Liver (tissue), 9 donors: ENCODE data around the gene ALDH1L1. TPM values are rescaled to one million over a fixed set of nuclear protein-coding genes. Genes with fewer than 3 reads are reported as not detected.

Experiments
- DNase-seq: peaks from one replicate; pipeline ENCODE4 v3.0.0-alpha.2; 2017; ENCODE audit warnings: low spot score
- H3K27ac ChIP-seq, 2 donors: one replicate each; pipeline ENCODE4 v1.7.0; 2013; ENCODE audit warnings: inconsistent platforms in 2 of 2, low read length in 2 of 2, control low read depth in 1 of 2, low read depth in 1 of 2, mild to moderate bottlenecking in 1 of 2
- H3K27me3 ChIP-seq, 4 donors: one replicate each; pipeline versions ENCODE4 v1.6.1 to v1.7.0; 2013; ENCODE audit warnings: low read length in 3 of 4, inconsistent platforms in 1 of 4, mild to moderate bottlenecking in 1 of 4, moderate library complexity in 1 of 4; ENCODE audit not compliant: control insufficient read depth in 4 of 4, insufficient read depth in 4 of 4
- H3K36me3 ChIP-seq, 4 donors: one replicate each; pipeline versions ENCODE4 v1.6.1 to v1.7.0; 2013; ENCODE audit warnings: low read length in 3 of 4, mild to moderate bottlenecking in 3 of 4, low read depth in 1 of 4, moderate library complexity in 1 of 4; ENCODE audit not compliant: control insufficient read depth in 4 of 4, insufficient read depth in 3 of 4
- H3K4me1 ChIP-seq, 4 donors: one replicate each; pipeline versions ENCODE4 v1.6.1 to v1.7.0; 2013; ENCODE audit warnings: low read length in 3 of 4, mild to moderate bottlenecking in 3 of 4, moderate library complexity in 1 of 4; ENCODE audit not compliant: control insufficient read depth in 4 of 4, insufficient read depth in 4 of 4
- H3K4me3 ChIP-seq, 3 donors: one replicate each; pipeline versions ENCODE4 v1.6.1 to v1.7.0; 2013; ENCODE audit warnings: low read length in 3 of 3, control low read depth in 1 of 3, low read depth in 1 of 3, mild to moderate bottlenecking in 1 of 3
- H3K9ac ChIP-seq, 2 donors: one replicate each; pipeline ENCODE4 v1.7.0; 2013; ENCODE audit warnings: low read length in 2 of 2, mild to moderate bottlenecking in 2 of 2, moderate library complexity in 2 of 2, control low read depth in 1 of 2, low read depth in 1 of 2
- H3K9me3 ChIP-seq, 4 donors: one replicate each; pipeline versions ENCODE4 v1.6.1 to v1.7.0; 2013; ENCODE audit warnings: low read length in 3 of 4; ENCODE audit not compliant: control insufficient read depth in 4 of 4
- EGR1 ChIP-seq, 2 donors: IDR thresholded peaks; 2 replicates each; pipeline ENCODE4 v1.6.1; 2016 to 2018; ENCODE audit warnings: antibody characterized with exemption in 2 of 2, low read depth in 2 of 2
- FOXA1 ChIP-seq: IDR thresholded peaks from 2 replicates; pipeline ENCODE4 v1.6.1; 2016; ENCODE audit warnings: antibody characterized with exemption
- FOXA2 ChIP-seq: IDR thresholded peaks from 2 replicates; pipeline ENCODE4 v1.6.1; 2016; ENCODE audit warnings: antibody characterized with exemption
- GABPA ChIP-seq, 2 donors: IDR thresholded peaks in 1 of 2; conservative IDR thresholded peaks in 1 of 2; 2 replicates each; pipeline ENCODE4 v1.6.1; 2016; ENCODE audit warnings: antibody characterized with exemption in 2 of 2, mild to moderate bottlenecking in 1 of 2, moderate library complexity in 1 of 2
- HNF4A ChIP-seq, 2 donors: conservative IDR thresholded peaks; 2 replicates each; pipeline ENCODE4 v1.6.1; 2016; ENCODE audit warnings: antibody characterized with exemption in 2 of 2, mild to moderate bottlenecking in 2 of 2
- HNF4G ChIP-seq: IDR thresholded peaks from 2 replicates; pipeline ENCODE4 v1.6.1; 2016; ENCODE audit warnings: antibody characterized with exemption
- JUND ChIP-seq, 2 donors: IDR thresholded peaks; 2 replicates each; pipeline ENCODE4 v1.6.1; 2016; ENCODE audit warnings: antibody characterized with exemption in 2 of 2
- NR2F2 ChIP-seq: IDR thresholded peaks from 2 replicates; pipeline ENCODE4 v1.6.1; 2016; ENCODE audit warnings: antibody characterized with exemption
- RAD21 ChIP-seq, 2 donors: IDR thresholded peaks; 2 replicates each; pipeline ENCODE4 v1.6.1; 2016; ENCODE audit warnings: antibody characterized with exemption in 2 of 2, mild to moderate bottlenecking in 2 of 2
- RXRA ChIP-seq, 2 donors: IDR thresholded peaks; 2 replicates each; pipeline ENCODE4 v1.6.1; 2017 to 2018; ENCODE audit warnings: antibody characterized with exemption in 2 of 2, mild to moderate bottlenecking in 1 of 2
- SP1 ChIP-seq: IDR thresholded peaks from 2 replicates; pipeline ENCODE4 v1.6.1; 2018; ENCODE audit warnings: antibody characterized with exemption, mild to moderate bottlenecking
- TAF1 ChIP-seq: conservative IDR thresholded peaks from 2 replicates; pipeline ENCODE4 v1.6.1; 2016; ENCODE audit warnings: antibody characterized with exemption, mild to moderate bottlenecking
- YY1 ChIP-seq: IDR thresholded peaks from 2 replicates; pipeline ENCODE4 v1.6.1; 2016; ENCODE audit warnings: antibody characterized with exemption, mild to moderate bottlenecking
- WGBS: extraction: QIAGEN DNeasy Blood & Tissue Kit; methylation state at CpG from one replicate; pipeline ENCODE4 v1.1.7; 2013; 5-methylcytosine and 5-hydroxymethylcytosine counted together
- polyA plus RNA-seq, 2 donors: library from polyadenylated mRNA; stranded (reverse) in 1 of 2; unstranded in 1 of 2; fragments of 200-250 nt in 1 of 2; fragments of >200 nt in 1 of 2; fragmentation: Nextera tagmentation in 1 of 2; extraction: Ambion mirVana in 1 of 2; gene quantifications; one replicate each; pipeline versions ENCODE4 v1.2.1 to v1.2.3, GENCODE V29; 2013 to 2015
- total RNA-seq, 2 donors: library from RNA; depleted of rRNA; stranded (reverse); fragments of >200 nt; gene quantifications; one replicate each; pipeline ENCODE4 v1.2.3, GENCODE V29; 2014
- TF ChIP-seq, protein P1 (sequence below): IDR thresholded peaks from 2 replicates; pipeline ENCODE4 v1.6.1; 2016; ENCODE audit warnings: antibody characterized with exemption, mild to moderate bottlenecking
- TF ChIP-seq, protein P2 (sequence below): fragments of 150-350 bp; IDR thresholded peaks from 2 replicates; pipeline ENCODE4 v1.5.1; 2017; ENCODE audit warnings: improper control_type of control experiment, low read depth, low read length; ENCODE audit not compliant: missing input control
- TF ChIP-seq, protein P3 (sequence below): IDR thresholded peaks from 2 replicates; pipeline ENCODE4 v1.6.1; 2016; ENCODE audit warnings: antibody characterized with exemption
- TF ChIP-seq, protein P4 (sequence below): IDR thresholded peaks from 2 replicates; pipeline ENCODE4 v1.6.1; 2016; ENCODE audit warnings: antibody characterized with exemption
- TF ChIP-seq, protein P5 (sequence below): IDR thresholded peaks from 2 replicates; pipeline ENCODE4 v1.6.1; 2016; ENCODE audit warnings: antibody characterized with exemption
- donor health status: healthy.
- donor health status: healthy.
- donor health status: healthy.
- donor health status: healthy.
- donor health status: healthy.

Gene ALDH1L1
- total and polyA plus RNA-seq, 4 donors, result 46.7 to 234 (median 147) TPM

DNA sequence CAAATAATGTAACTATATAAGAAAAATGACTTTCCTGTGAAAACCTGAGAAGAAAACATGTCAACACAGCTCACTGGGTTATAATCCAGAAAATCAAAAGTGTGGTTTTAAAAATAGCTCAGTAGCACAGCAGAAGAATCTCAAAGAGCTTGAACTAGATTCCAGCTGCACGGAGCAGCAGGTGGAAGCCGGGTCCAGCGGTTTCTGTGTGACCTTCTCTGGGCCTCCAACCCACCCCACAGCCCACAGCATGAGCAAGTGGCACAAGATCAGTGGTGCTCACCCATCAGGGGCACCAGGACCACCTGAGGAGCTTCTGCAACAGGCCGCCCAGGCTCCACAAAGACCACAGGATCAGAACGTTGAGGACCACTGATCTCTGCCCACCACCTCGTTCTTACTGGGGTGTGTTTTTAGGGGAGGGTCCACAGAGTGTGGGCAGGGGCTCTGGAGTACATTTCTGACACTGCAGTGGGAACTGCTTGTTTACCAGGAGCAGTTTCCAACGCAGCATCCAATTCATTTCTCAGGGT, 119.7 kb downstream of the ALDH1L1 start:
- Histone ChIP-seq H3K9me3 (no peaks in the 10 kb centered on the region), H3K9ac (no peak overlapping the region), H3K36me3 (no peaks in the 10 kb centered on the region), H3K4me3 (no peak overlapping the region), H3K4me1 (no peaks in the 10 kb centered on the region), H3K27me3 (no peaks in the 10 kb centered on the region), H3K27ac (no peak overlapping the region)
- DNase-seq, result no peak
- 95% methylated on average over 7 of the region's 7 CpGs for WGBS
- TF ChIP-seq GABPA (IDR thresholded peaks at IDR 0.05 in 1 of 2, conservative IDR thresholded peaks at IDR 0.05 in 1 of 2) (no peak), TAF1 (no peak)
- TF ChIP-seq, protein P1, sequence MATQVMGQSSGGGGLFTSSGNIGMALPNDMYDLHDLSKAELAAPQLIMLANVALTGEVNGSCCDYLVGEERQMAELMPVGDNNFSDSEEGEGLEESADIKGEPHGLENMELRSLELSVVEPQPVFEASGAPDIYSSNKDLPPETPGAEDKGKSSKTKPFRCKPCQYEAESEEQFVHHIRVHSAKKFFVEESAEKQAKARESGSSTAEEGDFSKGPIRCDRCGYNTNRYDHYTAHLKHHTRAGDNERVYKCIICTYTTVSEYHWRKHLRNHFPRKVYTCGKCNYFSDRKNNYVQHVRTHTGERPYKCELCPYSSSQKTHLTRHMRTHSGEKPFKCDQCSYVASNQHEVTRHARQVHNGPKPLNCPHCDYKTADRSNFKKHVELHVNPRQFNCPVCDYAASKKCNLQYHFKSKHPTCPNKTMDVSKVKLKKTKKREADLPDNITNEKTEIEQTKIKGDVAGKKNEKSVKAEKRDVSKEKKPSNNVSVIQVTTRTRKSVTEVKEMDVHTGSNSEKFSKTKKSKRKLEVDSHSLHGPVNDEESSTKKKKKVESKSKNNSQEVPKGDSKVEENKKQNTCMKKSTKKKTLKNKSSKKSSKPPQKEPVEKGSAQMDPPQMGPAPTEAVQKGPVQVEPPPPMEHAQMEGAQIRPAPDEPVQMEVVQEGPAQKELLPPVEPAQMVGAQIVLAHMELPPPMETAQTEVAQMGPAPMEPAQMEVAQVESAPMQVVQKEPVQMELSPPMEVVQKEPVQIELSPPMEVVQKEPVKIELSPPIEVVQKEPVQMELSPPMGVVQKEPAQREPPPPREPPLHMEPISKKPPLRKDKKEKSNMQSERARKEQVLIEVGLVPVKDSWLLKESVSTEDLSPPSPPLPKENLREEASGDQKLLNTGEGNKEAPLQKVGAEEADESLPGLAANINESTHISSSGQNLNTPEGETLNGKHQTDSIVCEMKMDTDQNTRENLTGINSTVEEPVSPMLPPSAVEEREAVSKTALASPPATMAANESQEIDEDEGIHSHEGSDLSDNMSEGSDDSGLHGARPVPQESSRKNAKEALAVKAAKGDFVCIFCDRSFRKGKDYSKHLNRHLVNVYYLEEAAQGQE, result no peak
- TF ChIP-seq, protein P2, sequence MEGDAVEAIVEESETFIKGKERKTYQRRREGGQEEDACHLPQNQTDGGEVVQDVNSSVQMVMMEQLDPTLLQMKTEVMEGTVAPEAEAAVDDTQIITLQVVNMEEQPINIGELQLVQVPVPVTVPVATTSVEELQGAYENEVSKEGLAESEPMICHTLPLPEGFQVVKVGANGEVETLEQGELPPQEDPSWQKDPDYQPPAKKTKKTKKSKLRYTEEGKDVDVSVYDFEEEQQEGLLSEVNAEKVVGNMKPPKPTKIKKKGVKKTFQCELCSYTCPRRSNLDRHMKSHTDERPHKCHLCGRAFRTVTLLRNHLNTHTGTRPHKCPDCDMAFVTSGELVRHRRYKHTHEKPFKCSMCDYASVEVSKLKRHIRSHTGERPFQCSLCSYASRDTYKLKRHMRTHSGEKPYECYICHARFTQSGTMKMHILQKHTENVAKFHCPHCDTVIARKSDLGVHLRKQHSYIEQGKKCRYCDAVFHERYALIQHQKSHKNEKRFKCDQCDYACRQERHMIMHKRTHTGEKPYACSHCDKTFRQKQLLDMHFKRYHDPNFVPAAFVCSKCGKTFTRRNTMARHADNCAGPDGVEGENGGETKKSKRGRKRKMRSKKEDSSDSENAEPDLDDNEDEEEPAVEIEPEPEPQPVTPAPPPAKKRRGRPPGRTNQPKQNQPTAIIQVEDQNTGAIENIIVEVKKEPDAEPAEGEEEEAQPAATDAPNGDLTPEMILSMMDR, result no peak

DNA sequence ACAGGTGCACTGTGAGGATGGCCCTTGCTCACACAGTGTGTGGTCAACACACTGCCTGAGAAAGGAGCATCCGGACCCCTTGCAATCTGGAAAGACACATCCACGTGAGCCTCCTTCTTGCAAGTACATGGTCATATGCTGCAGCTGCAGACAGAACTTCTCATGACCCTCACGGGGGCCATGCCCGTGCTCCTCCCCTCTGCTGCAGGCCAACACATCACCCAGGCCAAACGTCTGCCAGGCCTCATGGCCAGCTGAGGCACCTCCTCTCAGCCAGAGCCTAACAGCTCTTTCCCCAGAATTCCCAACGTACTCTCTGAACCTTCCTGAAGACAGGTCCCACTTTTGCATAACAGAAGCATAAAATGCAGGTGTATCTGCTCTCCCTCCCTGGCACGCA, 121.7 kb downstream of the ALDH1L1 start:
- H3K9me3 ChIP-seq, result no peaks in the 10 kb centered on the region
- no peak overlapping the region for H3K9ac ChIP-seq
- no peak for DNase-seq
- H3K36me3 ChIP-seq, result no peaks in the 10 kb centered on the region
- WGBS, result 81% methylated on average over 7 of the region's 7 CpGs
- H3K27ac ChIP-seq, result no peak overlapping the region
- TF ChIP-seq HNF4G, result no peak
- TF ChIP-seq NR2F2, result no peak
- TF ChIP-seq, protein P3, sequence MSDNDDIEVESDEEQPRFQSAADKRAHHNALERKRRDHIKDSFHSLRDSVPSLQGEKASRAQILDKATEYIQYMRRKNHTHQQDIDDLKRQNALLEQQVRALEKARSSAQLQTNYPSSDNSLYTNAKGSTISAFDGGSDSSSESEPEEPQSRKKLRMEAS, result no peak
- no peak for TF ChIP-seq SP1
- TF ChIP-seq, protein P1, result no peak
- TF ChIP-seq EGR1 (IDR thresholded peaks at IDR 0.05; ENCODE audit: low read depth in 2 of 2), result no peak
- no peak for TF ChIP-seq HNF4A (conservative IDR thresholded peaks at IDR 0.05)
- TF ChIP-seq, protein P4, sequence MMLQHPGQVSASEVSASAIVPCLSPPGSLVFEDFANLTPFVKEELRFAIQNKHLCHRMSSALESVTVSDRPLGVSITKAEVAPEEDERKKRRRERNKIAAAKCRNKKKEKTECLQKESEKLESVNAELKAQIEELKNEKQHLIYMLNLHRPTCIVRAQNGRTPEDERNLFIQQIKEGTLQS, result no peak
- no peak for TF ChIP-seq RXRA (IDR thresholded peaks at IDR 0.05)
- TF ChIP-seq, protein P2, result no peak
- TF ChIP-seq YY1, result no peak
- TF ChIP-seq GABPA (IDR thresholded peaks at IDR 0.05 in 1 of 2, conservative IDR thresholded peaks at IDR 0.05 in 1 of 2), result no peak
- no peak for TF ChIP-seq TAF1
- TF ChIP-seq, protein P5, sequence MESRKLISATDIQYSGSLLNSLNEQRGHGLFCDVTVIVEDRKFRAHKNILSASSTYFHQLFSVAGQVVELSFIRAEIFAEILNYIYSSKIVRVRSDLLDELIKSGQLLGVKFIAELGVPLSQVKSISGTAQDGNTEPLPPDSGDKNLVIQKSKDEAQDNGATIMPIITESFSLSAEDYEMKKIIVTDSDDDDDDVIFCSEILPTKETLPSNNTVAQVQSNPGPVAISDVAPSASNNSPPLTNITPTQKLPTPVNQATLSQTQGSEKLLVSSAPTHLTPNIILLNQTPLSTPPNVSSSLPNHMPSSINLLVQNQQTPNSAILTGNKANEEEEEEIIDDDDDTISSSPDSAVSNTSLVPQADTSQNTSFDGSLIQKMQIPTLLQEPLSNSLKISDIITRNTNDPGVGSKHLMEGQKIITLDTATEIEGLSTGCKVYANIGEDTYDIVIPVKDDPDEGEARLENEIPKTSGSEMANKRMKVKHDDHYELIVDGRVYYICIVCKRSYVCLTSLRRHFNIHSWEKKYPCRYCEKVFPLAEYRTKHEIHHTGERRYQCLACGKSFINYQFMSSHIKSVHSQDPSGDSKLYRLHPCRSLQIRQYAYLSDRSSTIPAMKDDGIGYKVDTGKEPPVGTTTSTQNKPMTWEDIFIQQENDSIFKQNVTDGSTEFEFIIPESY, result no peak
- TF ChIP-seq RAD21 (IDR thresholded peaks at IDR 0.05), result no peak
- no peak for TF ChIP-seq JUND (IDR thresholded peaks at IDR 0.05)
- TF ChIP-seq FOXA1, result no peak
- no peak for TF ChIP-seq FOXA2
- H3K4me1 ChIP-seq, result no peaks in the 10 kb centered on the region
- H3K27me3 ChIP-seq, result no peaks in the 10 kb centered on the region
- H3K4me3 ChIP-seq, result no peak overlapping the region
